GM11168 (cell line): ENCODE measurements around the gene DNAH9.

Experiments
- in situ Hi-C: fragments of 300-500 bp; cut with MboI; formaldehyde crosslinking; loops from one replicate; pipeline ENCODE4 v1.12.0; 2022; ENCODE audit warnings: low sequenced_read_pairs; ENCODE audit not compliant: unreplicated experiment

DNAH9 gene

GRCh38 chr17:11608396-11608795 lies 10.1 kb downstream of the DNAH9 start:
- in situ Hi-C loops, result no loop called here

DNA sequence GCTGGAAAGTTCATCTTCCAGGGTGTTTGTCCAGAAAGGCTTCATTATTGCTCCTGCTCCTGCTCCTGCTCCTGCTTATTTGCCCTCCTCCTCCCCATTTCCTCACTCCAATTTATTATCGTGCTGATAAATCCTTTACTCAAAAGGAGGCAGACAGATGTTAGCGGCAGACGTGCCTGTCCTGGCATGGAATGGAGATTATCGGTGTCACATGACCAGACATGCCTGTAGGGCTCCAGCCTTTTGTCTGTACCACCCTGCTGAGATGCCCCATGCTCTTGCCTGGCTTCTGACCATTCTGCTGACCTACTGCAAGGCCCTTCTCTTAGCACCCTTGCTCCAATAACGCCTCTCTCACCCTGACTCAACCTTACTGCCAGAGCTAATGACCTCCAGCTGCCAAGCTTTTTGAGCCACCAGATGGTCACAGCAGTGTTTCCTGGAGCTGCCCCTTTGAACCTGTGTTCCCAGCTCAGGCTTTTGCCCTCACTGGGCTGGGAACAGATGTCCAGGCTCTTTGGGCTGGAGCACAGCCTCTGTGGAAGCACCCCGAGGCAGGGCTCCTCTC lies 12.8 kb downstream of the DNAH9 start:
- in situ Hi-C loops, result no loop called here

DNA sequence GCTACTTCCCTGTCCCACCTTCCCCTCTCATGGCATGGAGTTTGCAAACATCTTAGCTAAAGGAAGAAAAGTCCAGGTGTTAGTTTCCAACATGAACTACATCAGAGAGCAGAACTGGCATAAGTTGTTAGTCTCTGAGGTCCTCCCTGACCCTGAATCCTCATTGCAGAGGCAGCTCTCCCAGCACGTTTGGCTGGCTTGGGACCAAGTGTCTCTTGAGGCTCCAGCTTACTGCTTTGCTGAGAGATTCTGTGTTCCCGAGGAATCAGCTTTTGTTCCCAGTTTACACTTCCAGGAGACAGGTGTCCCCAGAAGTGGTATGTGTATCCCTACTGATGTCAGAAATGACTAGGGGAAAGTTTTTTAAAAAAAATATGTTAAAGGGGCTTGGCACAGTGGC lies 14.7 kb downstream of the DNAH9 start:
- in situ Hi-C loops, result no loop called here

DNA sequence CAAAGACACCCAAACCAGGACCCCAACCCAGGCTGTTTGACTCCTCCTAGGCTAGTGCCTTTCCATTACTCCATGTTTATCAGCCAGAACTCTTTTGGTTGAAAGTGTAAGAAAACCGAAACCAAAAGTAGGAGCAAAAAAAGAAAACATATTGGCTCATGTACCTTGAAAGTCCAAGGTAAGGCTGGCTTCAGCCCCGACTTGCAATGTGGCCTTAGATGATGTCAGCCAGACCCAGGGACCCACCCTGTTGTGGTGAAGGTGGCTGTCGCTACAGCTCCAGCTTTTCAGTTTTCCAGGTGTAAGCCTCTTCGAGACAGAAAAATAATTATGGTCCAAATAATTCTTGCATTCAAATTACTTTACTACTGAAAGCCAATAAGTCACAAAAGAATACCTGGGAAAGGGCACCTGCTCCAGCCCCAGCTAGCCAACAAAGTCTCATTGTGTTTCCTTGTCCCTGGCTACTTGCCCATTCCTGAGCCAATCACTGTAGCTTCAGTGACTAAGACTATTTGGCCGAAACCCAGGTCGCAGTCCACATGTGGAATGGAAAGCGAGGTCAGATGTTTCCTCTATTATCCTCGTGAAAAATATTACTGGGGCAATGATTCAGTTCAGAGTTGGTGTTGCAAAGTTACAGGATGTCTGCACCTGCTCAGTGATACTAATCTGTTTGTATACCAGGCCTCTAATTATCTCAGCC lies 20.7 kb downstream of the DNAH9 start:
- in situ Hi-C loops, result no loop called here

DNA sequence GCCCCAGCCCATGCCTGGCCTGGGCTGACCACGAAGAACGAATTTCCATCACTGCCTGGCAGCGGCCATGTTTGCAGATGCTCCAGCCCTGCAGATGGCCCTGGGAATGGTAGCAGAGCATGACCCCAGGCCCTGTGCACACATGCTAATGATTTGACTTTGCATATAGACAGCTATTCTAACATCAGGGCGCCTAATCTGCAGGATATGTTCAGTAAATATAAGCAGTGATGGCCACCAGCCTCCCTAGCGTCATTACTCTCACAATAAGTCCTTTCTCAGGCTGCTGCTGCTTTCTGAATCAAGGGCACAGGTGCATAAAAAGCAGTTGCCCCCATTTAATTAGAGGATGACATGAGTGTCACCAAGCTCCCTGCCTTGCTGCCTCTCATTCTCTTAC lies 24.2 kb downstream of the DNAH9 start:
- in situ Hi-C loops, result no loop called here

DNA sequence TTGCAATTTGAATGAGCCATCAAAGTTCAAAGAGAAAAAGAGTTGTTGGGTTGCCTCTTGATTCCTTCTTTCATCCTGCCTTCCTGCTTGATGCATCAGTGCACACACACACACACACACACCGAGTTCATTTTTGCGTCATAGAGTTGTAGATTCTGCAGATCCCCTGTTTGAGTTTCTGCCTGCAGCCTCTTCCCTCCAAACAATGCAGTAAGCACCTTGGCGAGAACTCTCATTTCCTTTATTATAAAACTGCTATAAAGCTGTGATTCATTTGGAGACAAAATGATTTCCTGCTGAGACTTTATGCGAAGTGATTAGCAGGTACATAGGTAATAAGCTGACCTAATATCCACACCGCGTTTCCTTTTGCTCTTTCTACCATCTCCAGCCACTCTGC lies 26.7 kb downstream of the DNAH9 start:
- in situ Hi-C loops, result no loop called here

GRCh38 chr17:11625878-11626277 lies 27.6 kb downstream of the DNAH9 start:
- in situ Hi-C loops, result no loop called here

- in situ Hi-C loops, result no loop called here
These were observed 29.2 kb downstream of the DNAH9 start for GRCh38 chr17:11627301-11627940.

DNA sequence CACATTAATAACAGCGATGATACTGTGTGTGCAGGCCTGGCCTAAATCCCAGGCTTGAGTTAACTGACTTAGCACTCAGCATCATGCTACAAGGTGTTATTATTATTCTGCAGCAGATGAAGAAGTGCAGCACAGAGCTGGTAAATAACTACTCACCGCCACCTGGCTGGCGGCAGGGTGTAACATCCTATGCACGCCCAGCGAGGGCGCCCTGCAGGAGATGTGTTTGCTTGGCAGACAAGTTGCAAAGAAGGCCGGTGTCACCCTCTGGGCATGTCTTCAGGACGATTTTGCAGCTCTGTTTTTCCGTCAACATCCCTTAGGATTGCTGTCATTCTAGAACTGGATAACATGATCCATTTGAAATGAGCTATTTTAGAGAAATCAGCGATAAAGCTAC lies 30.1 kb downstream of the DNAH9 start:
- in situ Hi-C loops, result no loop called here

GRCh38 chr17:11628831-11629230 lies 30.6 kb downstream of the DNAH9 start:
- in situ Hi-C loops, result no loop called here

DNA sequence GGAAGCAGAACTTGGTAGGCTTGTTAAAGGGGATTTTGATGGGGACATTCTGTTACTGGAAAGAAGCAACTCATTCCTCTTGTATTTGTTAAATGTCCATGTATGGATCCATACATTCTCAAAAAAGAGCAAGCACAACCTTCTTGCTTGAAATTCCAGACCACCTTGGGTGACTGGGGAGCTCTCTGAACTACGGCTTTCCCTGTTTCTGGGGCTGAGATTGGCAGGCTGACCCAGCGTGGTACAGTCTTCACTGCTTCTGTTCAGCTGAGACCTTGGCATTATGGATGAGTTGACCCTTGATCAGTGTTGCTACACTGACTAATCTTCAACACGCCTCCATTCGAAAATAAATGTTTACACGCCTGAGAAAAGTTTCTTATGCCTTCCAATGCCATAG lies 38.5 kb downstream of the DNAH9 start:
- in situ Hi-C loops, result no loop called here

DNA sequence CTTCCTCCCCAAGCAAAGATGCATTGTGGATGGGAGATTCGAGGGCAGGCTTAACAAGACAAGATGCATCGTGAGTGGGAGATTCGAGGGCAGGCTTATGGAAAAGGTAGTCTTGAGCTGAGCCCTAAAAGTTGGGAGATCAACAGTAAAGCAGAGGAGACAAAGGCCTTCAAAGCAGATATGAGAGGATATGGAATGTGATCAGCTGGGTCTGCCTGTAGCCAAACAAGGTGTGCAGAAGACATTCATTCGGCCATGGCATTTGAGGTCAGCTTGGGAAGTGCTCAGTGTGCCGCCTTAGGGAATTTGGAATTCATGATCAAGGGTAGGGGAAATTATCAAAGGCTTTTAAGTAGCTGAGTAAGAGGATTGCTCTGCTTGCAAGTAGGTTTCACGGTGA lies 39.5 kb downstream of the DNAH9 start:
- in situ Hi-C loops, result no loop called here

GRCh38 chr17:11638700-11639265 lies 40.5 kb downstream of the DNAH9 start:
- in situ Hi-C loops, result no loop called here

GRCh38 chr17:11639736-11640462 lies 41.6 kb downstream of the DNAH9 start:
- in situ Hi-C loops, result no loop called here

DNA sequence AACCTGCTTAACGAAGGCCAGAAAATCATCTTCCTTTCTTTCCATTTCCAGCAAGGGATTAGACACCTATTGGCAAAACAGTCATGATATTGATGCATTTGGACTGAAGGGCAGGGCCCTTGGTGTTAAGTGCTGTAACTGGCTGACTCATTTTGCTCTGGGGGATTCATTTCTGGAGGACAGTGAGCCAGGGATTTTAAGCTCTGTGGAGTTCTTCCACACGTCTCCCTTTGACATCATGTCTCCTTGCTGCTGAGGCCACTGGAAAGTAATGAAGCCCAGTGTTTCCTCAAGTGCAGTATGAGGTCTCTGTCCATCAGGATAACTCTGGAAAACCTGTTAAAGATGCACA lies 42.2 kb downstream of the DNAH9 start:
- in situ Hi-C loops, result no loop called here

- in situ Hi-C loops, result no loop called here
These were observed 43.4 kb downstream of the DNAH9 start for GRCh38 chr17:11641521-11642275.

DNA sequence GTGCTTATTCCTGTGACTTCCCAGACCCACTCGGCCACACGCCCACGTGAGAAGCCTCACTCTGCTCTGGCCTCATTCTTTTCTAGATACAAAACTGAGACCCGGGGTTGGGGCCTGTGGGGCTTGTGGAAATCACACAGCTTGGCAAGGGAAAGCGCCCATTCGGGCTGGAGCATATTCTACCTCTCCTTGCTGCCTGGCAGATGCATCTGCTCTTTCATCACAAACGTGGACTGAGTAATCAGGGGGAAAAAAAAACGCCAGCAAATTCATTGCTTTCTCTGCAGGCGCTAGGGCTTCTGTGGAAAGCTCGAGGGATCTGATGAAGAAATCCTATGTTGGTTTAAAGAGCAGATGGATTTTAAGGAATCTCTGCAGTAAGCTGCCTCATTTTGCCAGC lies 44.4 kb downstream of the DNAH9 start:
- in situ Hi-C loops, result no loop called here

DNA sequence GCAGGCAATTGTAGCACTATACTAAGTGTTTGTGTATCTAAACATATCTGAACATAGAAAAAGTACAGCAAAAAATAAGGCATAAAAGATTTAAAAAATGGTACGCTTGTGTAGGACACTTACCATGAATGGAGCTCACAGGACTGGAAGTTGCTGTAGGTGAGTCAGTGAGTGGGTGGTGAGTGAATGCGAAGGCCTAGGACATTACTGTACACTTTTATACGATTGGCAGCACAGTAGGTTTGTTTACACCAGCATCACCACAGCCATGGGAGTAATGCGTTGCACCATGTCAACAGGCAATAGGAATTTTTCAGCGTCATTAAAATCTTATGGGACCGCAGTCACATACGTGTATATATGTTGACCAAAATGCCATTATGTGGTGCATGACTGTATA lies 45.6 kb downstream of the DNAH9 start:
- in situ Hi-C loops, result no loop called here

- in situ Hi-C loops, result no loop called here
These were observed 46.3 kb downstream of the DNAH9 start for GRCh38 chr17:11644265-11645212.
